Activated effector memory CD4-positive, alpha-beta T cell treated with anti-CD3 and anti-CD28 coated beads, Interleukin-2, amount 50 U/mL, for 16 hours (primary cell): ENCODE data around the gene DYRK1A.

Source experiments
- DNase-seq: peaks from one replicate; pipeline ENCODE4 v3.0.0-alpha.2; 2020

DYRK1A gene

DNA sequence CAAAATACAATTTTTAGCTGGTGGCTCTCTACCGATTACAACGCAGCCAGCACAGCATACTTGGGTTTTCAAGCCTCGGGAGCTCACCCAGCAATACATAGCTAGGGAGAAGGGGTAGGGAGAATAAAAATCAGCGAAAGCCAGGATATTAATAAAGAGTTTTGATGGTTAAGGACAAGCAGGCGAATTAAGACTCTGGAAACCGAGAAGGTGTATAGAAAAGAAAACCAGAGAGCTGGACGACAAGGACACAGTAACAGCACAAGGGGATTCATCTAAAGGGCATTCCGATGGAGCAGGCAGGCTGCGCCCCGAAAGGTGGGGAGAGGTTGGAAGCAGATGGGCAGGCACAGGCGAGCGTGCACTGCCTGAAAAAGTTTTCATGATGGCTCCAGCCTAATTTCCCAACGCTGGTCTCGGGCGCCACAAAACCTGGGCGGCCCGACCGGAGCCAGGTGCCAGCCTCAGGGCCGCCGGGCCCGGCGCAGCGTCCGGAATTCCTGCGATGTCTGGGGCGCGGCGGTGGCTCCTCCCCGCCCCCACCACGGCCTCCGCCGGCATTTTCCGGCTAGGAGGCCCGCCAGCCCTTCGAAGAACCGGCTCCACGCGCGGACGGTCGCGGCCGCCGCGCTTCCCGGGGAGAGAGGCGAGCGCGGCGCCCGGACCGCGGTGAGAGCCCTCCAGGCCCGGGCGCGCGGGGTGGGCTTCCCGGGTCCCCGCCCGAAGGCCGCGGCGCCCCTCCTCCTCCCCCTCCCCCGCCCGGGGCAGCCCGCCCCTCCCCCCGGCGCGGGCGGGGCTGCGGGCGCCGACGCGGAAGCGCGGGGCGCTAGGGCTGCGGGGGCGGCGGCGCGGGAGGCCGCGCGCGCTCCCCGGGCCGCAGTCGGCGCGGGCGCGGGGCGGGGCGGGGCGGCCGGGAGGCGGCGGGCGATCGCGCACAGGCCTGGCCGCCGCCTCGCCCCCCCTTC lies 774 bp upstream of the DYRK1A start:
- peak; percentile 86 for DNase-seq

- DNase-seq: no peak
These were observed 746 bp downstream of the DYRK1A start for GRCh38 chr21:37367336-37367702.

GRCh38 chr21:37367703-37368540 lies 1.3 kb downstream of the DYRK1A start:
- DNase-seq: peak; percentile 78

- no peak for DNase-seq
These were observed 2.1 kb downstream of the DYRK1A start for GRCh38 chr21:37368541-37369279.

- DNase-seq: no peak
These were observed 2.8 kb downstream of the DYRK1A start for GRCh38 chr21:37369307-37369854.

DNA sequence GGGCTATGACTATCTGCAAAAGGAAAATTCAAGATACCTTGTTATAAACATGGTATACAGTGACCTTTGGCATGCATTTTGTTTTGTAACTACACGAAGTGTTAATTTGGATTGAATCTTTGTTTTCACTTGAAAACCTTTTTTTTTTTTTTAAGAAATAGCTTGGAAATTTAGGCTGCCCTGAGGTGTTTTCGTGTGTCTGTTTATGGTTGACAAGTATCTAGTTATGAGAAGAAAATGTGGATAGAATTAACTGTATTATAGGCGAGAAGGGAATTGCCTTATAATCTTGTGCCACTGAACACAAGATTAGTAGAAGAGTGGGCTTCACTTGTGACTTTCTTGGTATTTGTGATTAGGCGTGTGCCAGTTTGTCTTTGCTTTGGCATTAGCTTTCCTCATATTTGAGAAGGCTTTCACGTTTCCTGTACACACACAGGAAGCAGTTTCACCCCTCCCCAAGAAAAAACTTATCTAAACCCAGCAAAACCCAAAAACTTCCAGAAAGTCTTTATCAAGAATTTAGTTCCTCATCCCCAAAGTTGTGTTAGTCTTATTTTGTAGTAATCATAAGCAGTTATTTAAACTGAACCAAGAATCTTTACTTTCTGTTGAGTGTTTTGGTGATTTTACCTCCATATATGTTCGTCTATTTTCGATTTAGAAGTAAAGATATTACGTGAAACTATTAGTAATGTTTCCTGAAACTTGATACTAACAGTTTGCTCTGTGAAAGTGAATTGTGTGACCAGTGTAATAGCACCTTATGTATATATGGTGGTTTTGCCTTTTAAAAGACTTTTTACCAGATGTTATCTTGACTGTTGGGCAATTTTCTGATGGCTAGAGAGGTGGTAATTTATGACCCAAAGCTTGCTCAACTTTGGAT lies 3.8 kb downstream of the DYRK1A start:
- DNase-seq: no peak

DNA sequence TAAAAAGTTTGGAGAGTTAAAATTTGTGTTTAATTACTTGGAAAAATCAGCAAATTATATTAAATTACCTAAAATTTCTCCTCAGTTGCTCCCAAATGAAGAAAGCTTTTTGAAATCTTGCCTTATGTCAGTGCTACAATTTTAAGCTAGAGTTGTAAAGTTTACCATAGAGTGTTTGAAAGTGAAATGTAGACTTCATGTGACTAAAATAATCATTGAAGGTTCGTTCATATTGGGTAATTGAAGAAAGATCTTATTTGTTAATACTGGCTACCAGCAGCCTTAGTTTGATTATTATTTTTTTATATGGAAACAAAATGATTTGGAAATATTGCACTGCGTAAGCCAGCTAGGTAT lies 4.4 kb downstream of the DYRK1A start:
- no peak for DNase-seq

- no peak for DNase-seq
These were observed 5.7 kb downstream of the DYRK1A start for GRCh38 chr21:37372127-37372731.

- DNase-seq: no peak
These were observed 6.4 kb downstream of the DYRK1A start for GRCh38 chr21:37372951-37373350.

DNA sequence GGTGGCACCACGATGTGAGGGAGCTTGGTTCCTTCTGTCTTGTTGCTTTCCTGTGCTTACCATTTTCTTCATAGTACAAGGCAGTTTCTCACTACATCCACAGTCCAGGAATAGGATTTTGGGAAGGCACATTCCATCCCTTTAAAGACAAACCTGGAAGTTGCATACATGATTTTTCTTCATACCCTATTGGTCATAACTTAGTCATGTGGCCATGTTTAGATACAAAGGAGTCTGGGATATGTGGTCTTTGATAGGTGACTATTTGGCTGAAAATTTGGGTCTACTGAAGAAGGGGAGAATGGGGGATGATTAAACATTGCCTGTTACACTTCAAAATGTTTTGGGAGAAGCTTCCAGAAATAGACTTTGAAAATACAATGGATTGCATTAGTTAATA lies 7.0 kb downstream of the DYRK1A start:
- no peak for DNase-seq

GRCh38 chr21:37374027-37374426 lies 7.5 kb downstream of the DYRK1A start:
- DNase-seq: no peak

DNA sequence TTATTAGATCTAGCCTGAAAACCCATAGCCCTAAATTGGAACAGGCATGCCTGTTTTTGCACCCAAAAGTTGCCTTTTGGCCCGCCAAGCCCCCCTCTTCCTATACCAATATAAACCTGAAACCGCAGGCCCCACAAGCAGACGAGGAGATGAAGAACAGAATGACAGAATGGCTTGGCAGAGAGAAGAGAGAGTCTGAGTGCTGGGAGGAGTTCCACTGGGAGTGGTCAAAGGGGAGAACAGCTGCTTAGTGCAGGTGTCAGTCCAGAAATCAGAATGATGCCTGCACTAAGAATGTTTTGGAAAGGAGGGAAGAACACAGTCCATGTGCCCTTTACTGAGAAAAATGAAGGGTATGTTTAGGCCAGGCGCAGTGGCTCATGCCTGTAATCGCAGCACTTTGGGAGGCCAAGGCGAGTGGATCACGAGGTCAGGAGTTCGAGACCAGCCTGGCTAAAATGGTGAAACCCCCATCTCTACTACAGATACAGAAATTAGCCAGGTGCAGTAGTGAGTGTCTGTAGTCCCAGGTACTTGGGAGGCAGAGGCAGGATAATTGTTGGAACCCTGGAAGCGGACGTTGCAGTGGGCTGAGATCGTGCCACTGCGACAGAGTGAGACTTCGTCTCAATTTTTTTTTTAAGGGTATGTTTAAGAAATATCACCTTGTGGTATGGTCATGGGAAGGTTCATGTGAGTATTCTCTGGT lies 9.4 kb downstream of the DYRK1A start:
- no peak for DNase-seq

- DNase-seq: no peak
These were observed 12.1 kb downstream of the DYRK1A start for GRCh38 chr21:37378700-37379139.

DNA sequence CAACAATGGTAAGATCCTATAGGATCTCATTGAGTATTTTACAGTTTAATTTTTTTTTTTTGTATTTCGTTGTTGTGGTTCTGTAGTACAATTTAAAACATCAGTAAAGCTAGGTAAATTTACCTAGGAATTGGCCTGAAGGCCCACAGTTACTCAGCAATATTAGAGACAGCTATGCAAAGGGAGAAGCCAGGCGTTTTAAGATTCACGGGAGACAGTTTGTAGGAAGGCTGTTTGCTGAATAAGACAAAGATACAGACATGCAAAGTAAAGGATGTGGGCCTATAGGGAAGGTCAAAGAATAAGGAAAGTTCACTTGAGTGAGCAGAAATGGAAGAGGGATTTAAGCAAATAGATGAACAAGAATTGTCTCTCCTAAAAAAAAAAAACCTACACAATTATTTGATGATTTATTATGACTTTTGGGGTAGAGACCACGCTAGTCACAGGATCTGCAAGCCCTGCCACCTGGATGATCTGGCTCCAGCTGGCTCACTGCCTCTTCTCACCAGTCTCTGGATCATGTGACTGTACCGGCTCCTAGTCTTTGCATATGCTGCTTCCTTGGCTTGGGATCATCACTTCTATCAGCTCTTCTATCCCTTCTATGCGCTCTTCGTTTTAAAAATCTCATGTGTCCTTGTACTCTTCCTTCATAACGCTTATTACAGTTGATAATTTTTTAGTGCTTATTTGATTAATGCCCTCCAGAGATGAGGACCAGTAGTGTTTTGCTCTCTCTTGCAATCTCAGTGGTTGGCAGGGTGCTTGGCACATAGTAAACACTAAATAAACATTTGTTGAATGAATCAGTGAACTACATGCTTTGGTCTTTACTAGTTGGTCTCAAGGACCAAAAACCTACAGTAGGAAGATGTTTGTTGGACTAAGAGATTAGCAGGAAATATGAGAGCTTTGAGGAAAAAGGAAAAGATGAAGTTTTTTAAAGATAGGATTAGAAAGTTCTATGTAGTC lies 14.1 kb downstream of the DYRK1A start:
- no peak for DNase-seq

- DNase-seq: no peak
These were observed 15.5 kb downstream of the DYRK1A start for GRCh38 chr21:37381883-37382585.

- no peak for DNase-seq
These were observed 16.5 kb downstream of the DYRK1A start for GRCh38 chr21:37383086-37383485.

GRCh38 chr21:37383784-37384311 lies 17.3 kb downstream of the DYRK1A start:
- DNase-seq: no peak

- DNase-seq: no peak
These were observed 17.8 kb downstream of the DYRK1A start for GRCh38 chr21:37384416-37384815.
